Colonic mucosa (tissue), 4 donors: ENCODE results near the gene HELZ2. TPM values are rescaled to one million over a fixed set of nuclear protein-coding genes. Genes with fewer than 3 reads are reported as not detected.
"Not testable (repeated sequence)": the region's sequence is repeated elsewhere in the genome, so short reads cannot be mapped to it uniquely, and the experiment has no call there.

Experiments
- DNase-seq: peaks from one replicate; pipeline ENCODE4 v3.0.0-alpha.2; 2020
- H3K27ac ChIP-seq: fragments of 200-600 bp; one replicate; pipeline ENCODE4 v1.8.0; 2021
- H3K27me3 ChIP-seq: fragments of 200-600 bp; one replicate; pipeline ENCODE4 v1.8.0; 2021
- H3K36me3 ChIP-seq: fragments of 200-600 bp; one replicate; pipeline ENCODE4 v1.8.0; 2021
- H3K4me1 ChIP-seq: fragments of 200-600 bp; one replicate; pipeline ENCODE4 v1.8.0; 2021; ENCODE audit warnings: mild to moderate bottlenecking
- H3K4me3 ChIP-seq: fragments of 200-600 bp; one replicate; pipeline ENCODE4 v1.8.0; 2021
- H3K9ac ChIP-seq, 2 donors: one replicate each; pipeline ENCODE4 v1.7.0; 2013; ENCODE audit warnings: control low read depth in 2 of 2, low read depth in 2 of 2, low read length in 2 of 2
- H3K9me3 ChIP-seq: fragments of 200-600 bp; one replicate; pipeline ENCODE4 v1.8.0; 2021
- CTCF ChIP-seq: fragments of 200-600 bp; IDR thresholded peaks from one replicate; pipeline ENCODE4 v1.8.0; 2022; ENCODE audit warnings: antibody characterized with exemption, mild to moderate bottlenecking
- intact Hi-C: fragments of 100-400 bp; cut with DNase I; formaldehyde crosslinking; loops from one replicate; pipeline ENCODE4 v1.14.1; 2022
- total RNA-seq, 2 donors: library from RNA; stranded (reverse); fragmentation: NEBNext Ultra II Directional in 1 of 2; extraction: Animal tissue kit (Norgen Biotek cat#: 25700) in 1 of 2; gene quantifications; one replicate each; pipeline ENCODE4 v1.2.1, GENCODE V29; 2021
- donor health status: healthy.
- donor health status: DM: no; HTN: no; CAD: no.
- donor health status: DM: no; HTN: no; CAD: no.

The HELZ2 gene
- total RNA-seq, 2 donors from 2014 or later, result 36.3 to 38.0 TPM

- Histone ChIP-seq H3K36me3 (no peaks in the 10 kb centered on the region), H3K4me3 (no peak overlapping the region), H3K27me3 (no peaks in the 10 kb centered on the region), H3K9ac (no peak overlapping the region), H3K4me1 (no peaks in the 10 kb centered on the region), H3K27ac (no peak overlapping the region), H3K9me3 (no peaks in the 10 kb centered on the region)
- intact Hi-C loops, result no loop called here
- TF ChIP-seq CTCF, result no peak
- no peak for DNase-seq
These were observed 45.0 kb upstream of the HELZ2 start for GRCh38 chr20:63619086-63619485.

- Histone ChIP-seq H3K9me3 (no peaks in the 10 kb centered on the region), H3K4me3 (no peak overlapping the region), H3K9ac (no peak overlapping the region), H3K27ac (no peak overlapping the region), H3K4me1 (no peaks in the 10 kb centered on the region), H3K27me3 (no peaks in the 10 kb centered on the region), H3K36me3 (no peaks in the 10 kb centered on the region)
- DNase-seq, result no peak
- intact Hi-C loops, result no loop called here
- no peak for TF ChIP-seq CTCF
These were observed 44.4 kb upstream of the HELZ2 start for GRCh38 chr20:63618291-63618980.

GRCh38 chr20:63617876-63618265 is 43.8 kb upstream of the HELZ2 start:
- TF ChIP-seq CTCF, result no peak
- Histone ChIP-seq H3K9me3 (no peaks in the 10 kb centered on the region), H3K36me3 (no peaks in the 10 kb centered on the region), H3K4me1 (no peaks in the 10 kb centered on the region), H3K9ac (no peak overlapping the region), H3K27me3 (no peaks in the 10 kb centered on the region), H3K27ac (no peak overlapping the region), H3K4me3 (no peak overlapping the region)
- no peak for DNase-seq
- intact Hi-C loops, result no loop called here

- H3K4me1 ChIP-seq, result no peaks in the 10 kb centered on the region
- no peak overlapping the region for H3K27ac ChIP-seq
- no peak for DNase-seq
- H3K9me3 ChIP-seq, result no peaks in the 10 kb centered on the region
- no peak overlapping the region for H3K9ac ChIP-seq
- H3K27me3 ChIP-seq, result no peaks in the 10 kb centered on the region
- H3K36me3 ChIP-seq, result no peaks in the 10 kb centered on the region
- no peak overlapping the region for H3K4me3 ChIP-seq
- TF ChIP-seq CTCF, result no peak
- intact Hi-C loops, result no loop called here
These were observed 43.2 kb upstream of the HELZ2 start for GRCh38 chr20:63617092-63617875.

- DNase-seq, H3K27ac ChIP-seq, H3K9ac ChIP-seq, H3K4me3 ChIP-seq, H3K27me3 ChIP-seq, H3K9me3 ChIP-seq, H3K36me3 ChIP-seq, H3K4me1 ChIP-seq, intact Hi-C loops: not testable (repeated sequence)
These were observed 40.0 kb upstream of the HELZ2 start for GRCh38 chr20:63613863-63614594.
